Glutamatergic neuron (in vitro differentiated cells): ENCODE measurements around the gene HTR1D. TPM values are rescaled to one million over a fixed set of nuclear protein-coding genes. Genes with fewer than 3 reads are reported as not detected.

Experiments
- DNase-seq: peaks from one replicate; pipeline ENCODE4 v3.0.0; 2022
- H3K27ac Mint-ChIP-seq: one replicate; pipeline ENCODE4 v1.8.0; 2020; ENCODE audit warnings: mild to moderate bottlenecking, mixed read lengths, inconsistent platforms; ENCODE audit not compliant: unreplicated experiment
- H3K27me3 Mint-ChIP-seq: one replicate; pipeline ENCODE4 v1.8.0; 2020; ENCODE audit warnings: mild to moderate bottlenecking, moderate library complexity, mixed read lengths, inconsistent platforms; ENCODE audit not compliant: unreplicated experiment
- H3K36me3 Mint-ChIP-seq: one replicate; pipeline ENCODE4 v1.8.0; 2020; ENCODE audit warnings: mild to moderate bottlenecking, mixed read lengths, inconsistent platforms; ENCODE audit not compliant: unreplicated experiment
- H3K4me1 Mint-ChIP-seq: one replicate; pipeline ENCODE4 v1.8.0; 2020; ENCODE audit warnings: mild to moderate bottlenecking, low read depth, mixed read lengths, inconsistent platforms; ENCODE audit not compliant: unreplicated experiment
- H3K4me3 Mint-ChIP-seq: one replicate; pipeline ENCODE4 v1.8.0; 2020; ENCODE audit warnings: mild to moderate bottlenecking, mixed read lengths, inconsistent platforms; ENCODE audit not compliant: unreplicated experiment
- H3K9me3 Mint-ChIP-seq: one replicate; pipeline ENCODE4 v1.8.0; 2020; ENCODE audit warnings: mild to moderate bottlenecking, moderate library complexity, mixed read lengths, inconsistent platforms; ENCODE audit not compliant: unreplicated experiment
- total RNA-seq: library from RNA; stranded (reverse); fragmentation: NEBNext Ultra II Directional; extraction: Animal tissue kit (Norgen Biotek cat#: 25700); gene quantifications from one replicate; pipeline ENCODE4 v1.2.1, GENCODE V29; 2021; ENCODE audit not compliant: unreplicated experiment
- TF ChIP-seq, protein P1 (sequence below): fragments of 200-600 bp; sonication (generic); IDR thresholded peaks from one replicate; pipeline ENCODE4 v1.5.0; 2021; ENCODE audit not compliant: partially characterized antibody, unreplicated experiment

Gene HTR1D
- total RNA-seq, 1 donor from 2014 or later = 0.20 TPM

DNA sequence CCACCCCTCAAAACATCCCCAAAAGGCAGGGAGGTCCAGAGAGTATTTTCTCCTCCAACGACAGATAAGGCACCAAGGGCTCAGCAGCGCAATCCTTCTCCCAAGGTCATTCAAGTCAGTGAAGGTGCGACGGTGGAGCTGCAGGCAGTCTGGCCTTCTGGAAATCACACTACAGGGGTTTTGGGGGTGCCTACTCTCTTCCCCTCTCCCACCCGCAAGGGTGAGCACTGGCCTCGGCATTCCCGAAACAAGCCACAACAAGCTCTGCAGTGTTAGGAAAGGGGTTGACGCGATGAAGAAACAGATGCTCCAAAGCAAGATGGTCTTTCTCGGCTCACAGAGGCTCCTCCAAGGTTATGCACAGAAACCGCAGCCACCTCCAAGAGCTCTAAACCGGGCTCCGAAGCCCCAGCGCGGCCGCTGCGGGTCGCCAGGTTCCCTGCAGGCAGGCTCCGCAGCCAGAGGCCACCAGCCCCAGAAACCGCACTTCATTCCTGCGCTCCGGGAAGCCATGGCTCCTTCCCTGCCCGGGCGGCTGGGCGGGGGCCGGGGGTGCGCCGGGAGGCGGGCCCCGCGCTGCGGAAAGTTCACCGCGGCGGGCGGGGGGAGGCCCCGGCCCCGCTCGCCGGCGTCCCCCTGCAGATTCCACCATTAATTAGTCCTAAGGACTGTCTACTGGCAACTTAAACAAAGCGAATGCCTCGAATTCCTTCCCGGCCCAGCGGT is 49.8 kb downstream of the HTR1D start:
- Mint-ChIP-seq H3K9me3 (peaks cover 16% of the 10 kb centered on the region), H3K4me3 (peak overlapping the region; percentile 92), H3K4me1 (peaks cover 16% of the 10 kb centered on the region), H3K27ac (peak overlapping the region; percentile 90), H3K27me3 (peaks cover 3% of the 10 kb centered on the region), H3K36me3 (no peaks in the 10 kb centered on the region)
- peak; percentile 70 for DNase-seq
- TF ChIP-seq, protein P1, sequence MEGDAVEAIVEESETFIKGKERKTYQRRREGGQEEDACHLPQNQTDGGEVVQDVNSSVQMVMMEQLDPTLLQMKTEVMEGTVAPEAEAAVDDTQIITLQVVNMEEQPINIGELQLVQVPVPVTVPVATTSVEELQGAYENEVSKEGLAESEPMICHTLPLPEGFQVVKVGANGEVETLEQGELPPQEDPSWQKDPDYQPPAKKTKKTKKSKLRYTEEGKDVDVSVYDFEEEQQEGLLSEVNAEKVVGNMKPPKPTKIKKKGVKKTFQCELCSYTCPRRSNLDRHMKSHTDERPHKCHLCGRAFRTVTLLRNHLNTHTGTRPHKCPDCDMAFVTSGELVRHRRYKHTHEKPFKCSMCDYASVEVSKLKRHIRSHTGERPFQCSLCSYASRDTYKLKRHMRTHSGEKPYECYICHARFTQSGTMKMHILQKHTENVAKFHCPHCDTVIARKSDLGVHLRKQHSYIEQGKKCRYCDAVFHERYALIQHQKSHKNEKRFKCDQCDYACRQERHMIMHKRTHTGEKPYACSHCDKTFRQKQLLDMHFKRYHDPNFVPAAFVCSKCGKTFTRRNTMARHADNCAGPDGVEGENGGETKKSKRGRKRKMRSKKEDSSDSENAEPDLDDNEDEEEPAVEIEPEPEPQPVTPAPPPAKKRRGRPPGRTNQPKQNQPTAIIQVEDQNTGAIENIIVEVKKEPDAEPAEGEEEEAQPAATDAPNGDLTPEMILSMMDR = no peak

DNA sequence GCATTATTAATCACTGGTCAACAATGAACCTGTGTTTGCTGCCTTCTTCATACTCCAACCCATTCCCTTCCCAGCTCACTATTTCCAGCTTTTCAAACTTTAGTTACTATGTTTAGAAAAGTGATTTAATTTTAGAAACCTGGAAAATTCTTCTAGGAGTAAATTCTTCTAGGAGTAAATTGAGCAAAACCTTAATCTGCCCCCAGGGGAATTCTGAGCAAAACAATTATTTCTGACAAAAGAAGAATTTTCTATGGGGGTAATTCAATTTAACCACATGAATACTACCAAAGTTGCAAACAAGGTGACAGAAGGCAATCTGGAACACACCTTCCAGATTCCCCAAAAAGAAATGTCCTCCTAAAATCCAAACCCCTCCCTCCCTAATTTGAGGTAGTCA is 50.4 kb downstream of the HTR1D start:
- Mint-ChIP-seq H3K9me3 (peaks cover 16% of the 10 kb centered on the region), H3K27ac (peak overlapping the region; percentile 90), H3K27me3 (peaks cover 3% of the 10 kb centered on the region), H3K4me3 (peak overlapping the region; percentile 92), H3K4me1 (peaks cover 16% of the 10 kb centered on the region), H3K36me3 (no peaks in the 10 kb centered on the region)
- no peak for DNase-seq
- TF ChIP-seq, protein P1 = no peak

DNA sequence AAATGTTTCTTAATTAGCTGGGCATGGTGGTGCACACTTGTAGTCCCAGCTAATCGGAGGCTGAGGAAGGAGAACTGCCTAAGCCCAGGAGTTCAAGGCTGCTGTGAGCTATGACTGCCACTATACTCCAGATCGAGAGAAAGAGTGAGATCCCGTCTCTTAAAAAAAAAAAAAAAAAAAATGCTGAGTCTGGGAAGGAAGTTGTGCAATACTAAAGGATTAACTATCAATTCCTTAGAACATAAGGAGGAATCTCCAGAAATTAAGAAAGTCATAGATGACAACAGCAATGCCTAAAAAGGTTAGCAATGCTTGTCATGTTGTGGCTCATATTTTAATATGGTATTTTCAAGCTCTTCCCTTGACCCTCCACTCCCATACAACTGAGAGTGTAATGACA is 53.9 kb downstream of the HTR1D start:
- Mint-ChIP-seq H3K9me3 (peaks cover 6% of the 10 kb centered on the region), H3K27ac (no peak overlapping the region), H3K4me3 (no peak overlapping the region), H3K27me3 (peaks cover 4% of the 10 kb centered on the region), H3K36me3 (no peaks in the 10 kb centered on the region), H3K4me1 (peaks cover 10% of the 10 kb centered on the region)
- TF ChIP-seq, protein P1 = no peak
- no peak for DNase-seq

GRCh38 chr1:23159963-23160877 is 57.1 kb downstream of the HTR1D start:
- Mint-ChIP-seq H3K36me3 (no peaks in the 10 kb centered on the region), H3K27ac (no peak overlapping the region), H3K4me3 (no peak overlapping the region), H3K27me3 (peaks cover 2% of the 10 kb centered on the region), H3K9me3 (peaks cover 2% of the 10 kb centered on the region), H3K4me1 (peaks cover 10% of the 10 kb centered on the region)
- TF ChIP-seq, protein P1 = no peak
- no peak for DNase-seq
